GM13976 (cell line): Measurements from ENCODE around the gene NCMAP.

ENCODE experiments used
- DNase-seq: peaks from one replicate; pipeline ENCODE4 v3.0.0; 2012; ENCODE audit warnings: low spot score
- CTCF ChIP-seq: IDR thresholded peaks from 2 replicates; pipeline ENCODE4 v1.5.1; 2012; ENCODE audit warnings: borderline replicate concordance, mild to moderate bottlenecking; ENCODE audit not compliant: insufficient read depth; ENCODE audit errors: extremely low read depth, missing control alignments, control extremely low read depth
- in situ Hi-C: fragments of 300-500 bp; cut with MboI; formaldehyde crosslinking; loops from one replicate; pipeline ENCODE4 v1.12.0; 2022; ENCODE audit warnings: low sequenced_read_pairs, mixed read lengths, inconsistent platforms; ENCODE audit not compliant: unreplicated experiment

Gene NCMAP

GRCh38 chr1:24606296-24606605, 50.4 kb downstream of the NCMAP start:
- in situ Hi-C loops, result no loop called here
- no peak for DNase-seq
- no peak for TF ChIP-seq CTCF

- no peak for DNase-seq
- TF ChIP-seq CTCF, result no peak
- in situ Hi-C loops, result no loop called here
These were observed 50.7 kb downstream of the NCMAP start for GRCh38 chr1:24606621-24607020.

DNA sequence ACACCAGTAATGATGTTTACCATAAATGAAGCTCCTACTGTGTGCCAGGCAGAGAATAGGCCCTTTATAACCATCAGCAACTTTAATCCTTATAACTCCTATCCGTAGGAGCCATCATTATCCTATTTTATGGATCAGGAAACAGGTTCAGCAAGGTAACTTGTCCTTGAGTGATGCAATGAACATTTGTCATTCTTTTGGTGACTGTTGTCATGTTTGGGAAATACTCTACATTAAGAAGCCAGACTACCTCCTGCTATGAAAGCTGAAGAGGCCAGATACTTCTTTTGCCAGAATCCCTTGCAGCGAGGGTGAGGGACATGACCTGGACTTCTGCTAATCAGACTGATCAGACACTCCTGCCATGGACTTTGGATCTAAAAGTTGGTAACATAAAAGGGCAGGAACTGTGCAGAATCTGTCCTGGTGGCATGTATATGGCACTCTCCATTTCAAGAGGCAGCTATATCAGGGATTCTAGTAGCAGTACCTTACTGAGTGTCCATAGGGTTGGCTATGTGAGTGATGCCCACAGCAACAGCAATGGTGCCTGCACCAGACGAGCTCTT, 54.1 kb downstream of the NCMAP start:
- no peak for DNase-seq
- in situ Hi-C loops, result no loop called here
- no peak for TF ChIP-seq CTCF

DNA sequence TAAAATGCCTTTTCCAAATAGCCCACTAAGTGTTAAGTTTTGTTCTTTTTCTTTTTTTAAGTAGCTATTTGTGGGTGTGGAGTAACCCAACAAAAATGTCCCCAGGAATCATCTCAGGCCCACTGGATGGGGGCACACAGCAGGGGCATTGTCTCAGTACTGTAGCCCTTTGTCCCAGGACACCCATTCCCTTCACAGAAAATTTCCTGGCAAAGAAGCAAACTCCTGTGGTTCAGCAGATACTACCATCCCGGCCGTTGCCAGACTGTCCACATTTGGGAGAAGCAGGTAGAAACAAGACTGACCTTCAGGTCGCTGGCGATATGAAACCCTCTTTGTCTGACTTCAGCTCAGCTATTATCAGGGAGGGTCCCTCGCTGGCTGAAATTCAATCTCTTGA, 63.5 kb downstream of the NCMAP start:
- TF ChIP-seq CTCF, result no peak
- no peak for DNase-seq
- in situ Hi-C loops, result no loop called here

GRCh38 chr1:24620678-24621077, 64.8 kb downstream of the NCMAP start:
- no peak for TF ChIP-seq CTCF
- no peak for DNase-seq
- in situ Hi-C loops, result no loop called here

GRCh38 chr1:24621121-24621520, 65.2 kb downstream of the NCMAP start:
- DNase-seq, result no peak
- in situ Hi-C loops, result no loop called here
- TF ChIP-seq CTCF, result no peak

- no peak for TF ChIP-seq CTCF
- DNase-seq, result no peak
- in situ Hi-C loops, result no loop called here
These were observed 66.3 kb downstream of the NCMAP start for GRCh38 chr1:24622218-24622617.
